ENCODE results near the gene COMMD2. TPM values are rescaled to one million over a fixed set of nuclear protein-coding genes. Genes with fewer than 3 reads are reported as not detected.
A peak's percentile ranks its signal among the peaks of the same experiment; 100 is the strongest.

The COMMD2 gene
- total RNA-seq, 1 donor from 2014 or later: 52.2 TPM

- Mint-ChIP-seq H3K4me1 (ENCODE audit: low read depth) (no peaks in the 10 kb centered on the region), H3K9me3 (ENCODE audit: low read depth) (no peaks in the 10 kb centered on the region), H3K27me3 (ENCODE audit: low read depth) (peaks cover 2% of the 10 kb centered on the region), H3K4me3 (ENCODE audit: unreplicated experiment) (no peak overlapping the region), H3K36me3 (ENCODE audit: low read depth) (no peaks in the 10 kb centered on the region), H3K27ac (ENCODE audit: unreplicated experiment) (no peak overlapping the region)
- TF ChIP-seq, protein P1, sequence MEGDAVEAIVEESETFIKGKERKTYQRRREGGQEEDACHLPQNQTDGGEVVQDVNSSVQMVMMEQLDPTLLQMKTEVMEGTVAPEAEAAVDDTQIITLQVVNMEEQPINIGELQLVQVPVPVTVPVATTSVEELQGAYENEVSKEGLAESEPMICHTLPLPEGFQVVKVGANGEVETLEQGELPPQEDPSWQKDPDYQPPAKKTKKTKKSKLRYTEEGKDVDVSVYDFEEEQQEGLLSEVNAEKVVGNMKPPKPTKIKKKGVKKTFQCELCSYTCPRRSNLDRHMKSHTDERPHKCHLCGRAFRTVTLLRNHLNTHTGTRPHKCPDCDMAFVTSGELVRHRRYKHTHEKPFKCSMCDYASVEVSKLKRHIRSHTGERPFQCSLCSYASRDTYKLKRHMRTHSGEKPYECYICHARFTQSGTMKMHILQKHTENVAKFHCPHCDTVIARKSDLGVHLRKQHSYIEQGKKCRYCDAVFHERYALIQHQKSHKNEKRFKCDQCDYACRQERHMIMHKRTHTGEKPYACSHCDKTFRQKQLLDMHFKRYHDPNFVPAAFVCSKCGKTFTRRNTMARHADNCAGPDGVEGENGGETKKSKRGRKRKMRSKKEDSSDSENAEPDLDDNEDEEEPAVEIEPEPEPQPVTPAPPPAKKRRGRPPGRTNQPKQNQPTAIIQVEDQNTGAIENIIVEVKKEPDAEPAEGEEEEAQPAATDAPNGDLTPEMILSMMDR (IDR thresholded peaks at IDR 0.05): peak; percentile 88
- DNase-seq (ENCODE audit: low spot score): no peak
Measured at GRCh38 chr3:149771652-149772271, 19.5 kb upstream of the COMMD2 start.

GRCh38 chr3:149770246-149770645, 18.0 kb upstream of the COMMD2 start:
- Mint-ChIP-seq H3K36me3 (ENCODE audit: low read depth) (no peaks in the 10 kb centered on the region), H3K4me1 (ENCODE audit: low read depth) (no peaks in the 10 kb centered on the region), H3K9me3 (ENCODE audit: low read depth) (no peaks in the 10 kb centered on the region), H3K4me3 (ENCODE audit: unreplicated experiment) (no peak overlapping the region), H3K27me3 (ENCODE audit: low read depth) (peaks cover 5% of the 10 kb centered on the region), H3K27ac (ENCODE audit: unreplicated experiment) (no peak overlapping the region)
- no peak for DNase-seq (ENCODE audit: low spot score)
- TF ChIP-seq, protein P1 (IDR thresholded peaks at IDR 0.05): peak; percentile 20

GRCh38 chr3:149768704-149769103, 16.4 kb upstream of the COMMD2 start:
- Mint-ChIP-seq H3K4me3 (ENCODE audit: unreplicated experiment) (no peak overlapping the region), H3K27ac (ENCODE audit: unreplicated experiment) (no peak overlapping the region), H3K9me3 (ENCODE audit: low read depth) (no peaks in the 10 kb centered on the region), H3K27me3 (ENCODE audit: low read depth) (peaks cover 13% of the 10 kb centered on the region), H3K4me1 (ENCODE audit: low read depth) (no peaks in the 10 kb centered on the region), H3K36me3 (ENCODE audit: low read depth) (no peaks in the 10 kb centered on the region)
- TF ChIP-seq, protein P1 (IDR thresholded peaks at IDR 0.05): no peak
- DNase-seq (ENCODE audit: low spot score): no peak

GRCh38 chr3:149767720-149768119, 15.4 kb upstream of the COMMD2 start:
- H3K9me3 Mint-ChIP-seq (ENCODE audit: low read depth): no peaks in the 10 kb centered on the region
- H3K36me3 Mint-ChIP-seq (ENCODE audit: low read depth): no peaks in the 10 kb centered on the region
- DNase-seq (ENCODE audit: low spot score): no peak
- H3K4me3 Mint-ChIP-seq (ENCODE audit: unreplicated experiment): no peak overlapping the region
- H3K27ac Mint-ChIP-seq (ENCODE audit: unreplicated experiment): no peak overlapping the region
- TF ChIP-seq, protein P1 (IDR thresholded peaks at IDR 0.05): no peak
- no peaks in the 10 kb centered on the region for H3K4me1 Mint-ChIP-seq (ENCODE audit: low read depth)
- peaks cover 13% of the 10 kb centered on the region for H3K27me3 Mint-ChIP-seq (ENCODE audit: low read depth)

- peaks cover 13% of the 10 kb centered on the region for H3K27me3 Mint-ChIP-seq (ENCODE audit: low read depth)
- TF ChIP-seq, protein P1 (IDR thresholded peaks at IDR 0.05): peak; percentile 84
- no peaks in the 10 kb centered on the region for H3K36me3 Mint-ChIP-seq (ENCODE audit: low read depth)
- no peak overlapping the region for H3K4me3 Mint-ChIP-seq (ENCODE audit: unreplicated experiment)
- no peaks in the 10 kb centered on the region for H3K9me3 Mint-ChIP-seq (ENCODE audit: low read depth)
- DNase-seq (ENCODE audit: low spot score): no peak
- H3K4me1 Mint-ChIP-seq (ENCODE audit: low read depth): no peaks in the 10 kb centered on the region
- H3K27ac Mint-ChIP-seq (ENCODE audit: unreplicated experiment): no peak overlapping the region
Measured at GRCh38 chr3:149765762-149766334, 13.6 kb upstream of the COMMD2 start.

Data from chondrocyte (in vitro differentiated cells).